Smooth muscle cell (in vitro differentiated cells): Measurements from ENCODE around the gene TFAP2D. TPM values are rescaled to one million over a fixed set of nuclear protein-coding genes. Genes with fewer than 3 reads are reported as not detected.

Experiments
- DNase-seq: peaks from one replicate; lab custom pipeline; 2025; ENCODE audit not compliant: unreplicated experiment; lab: John Stamatoyannopoulos, UW
- H2AFZ ChIP-seq: fragments of 200-600 bp; sonication (generic); 2 replicates; pipeline ENCODE4 v1.6.0; 2016; ENCODE audit warnings: antibody characterized with exemption, low read depth, mild to moderate bottlenecking
- H3F3A ChIP-seq: fragments of 200-600 bp; sonication (generic); 2 replicates; pipeline ENCODE4 v1.6.0; 2017; ENCODE audit warnings: antibody characterized with exemption, low read depth
- H3K27ac ChIP-seq: fragments of 200-600 bp; sonication (generic); 2 replicates; pipeline ENCODE4 v1.5.1; 2016; ENCODE audit warnings: low read depth, mild to moderate bottlenecking
- H3K27me3 ChIP-seq: fragments of 200-600 bp; sonication (generic); 2 replicates; pipeline ENCODE4 v1.6.1; 2016; ENCODE audit warnings: low read depth, mild to moderate bottlenecking
- H3K36me3 ChIP-seq: fragments of 200-600 bp; sonication (generic); 2 replicates; pipeline ENCODE4 v1.5.1; 2016; ENCODE audit warnings: low read depth
- H3K4me1 ChIP-seq: fragments of 200-600 bp; sonication (generic); 2 replicates; pipeline ENCODE4 v1.5.1; 2016; ENCODE audit warnings: low read depth
- H3K4me2 ChIP-seq: fragments of 200-600 bp; sonication (generic); 2 replicates; pipeline ENCODE4 v1.6.0; 2016; ENCODE audit warnings: mild to moderate bottlenecking
- H3K4me3 ChIP-seq: fragments of 200-600 bp; sonication (generic); 2 replicates; pipeline ENCODE4 v1.5.1; 2016; ENCODE audit warnings: mild to moderate bottlenecking
- H3K79me2 ChIP-seq: fragments of 200-600 bp; sonication (generic); 2 replicates; pipeline ENCODE4 v1.6.0; 2016; ENCODE audit warnings: low read depth, mild to moderate bottlenecking
- H3K9ac ChIP-seq: fragments of 200-600 bp; sonication (generic); 2 replicates; pipeline ENCODE4 v1.6.0; 2016; ENCODE audit warnings: low read depth
- H3K9me3 ChIP-seq: fragments of 200-600 bp; sonication (generic); replicated peaks from 2 replicates; pipeline ENCODE4 v1.5.1; 2016; ENCODE audit warnings: low read depth
- H4K20me1 ChIP-seq: fragments of 200-600 bp; sonication (generic); 2 replicates; pipeline ENCODE4 v1.6.0; 2016; ENCODE audit warnings: low read depth
- WGBS: methylation state at CpG from one replicate; pipeline ENCODE4 v1.1.7; 2016; ENCODE audit warnings: low lambda C conversion rate; 5-methylcytosine and 5-hydroxymethylcytosine counted together
- polyA plus RNA-seq: library from polyadenylated mRNA; unstranded; fragments of >200 nt; fragmentation: Nextera tagmentation; extraction: Ambion mirVana; gene quantifications from 2 replicates; pipeline ENCODE4 v1.2.1, GENCODE V29; 2016
- total RNA-seq: library from RNA; depleted of rRNA; stranded (reverse); fragments of >200 nt; gene quantifications from 2 replicates; pipeline ENCODE4 v1.2.3, GENCODE V29; 2014
- TF ChIP-seq, protein P1 (sequence below): fragments of 200-600 bp; sonication (generic); IDR thresholded peaks from 2 replicates; pipeline ENCODE4 v1.5.1; 2017; ENCODE audit warnings: borderline replicate concordance, mild to moderate bottlenecking, antibody characterized with exemption; ENCODE audit not compliant: insufficient read depth, poor library complexity, severe bottlenecking

TFAP2D gene
- total and polyA plus RNA-seq, 2 experiments from 2014 or later, result not detected

GRCh38 chr6:50716899-50717509 lies 3.7 kb downstream of the TFAP2D start:
- H3K27me3 ChIP-seq, result peaks cover 99% of the 10 kb centered on the region
- 10% methylated on average over 14 of the region's 14 CpGs for WGBS

DNA sequence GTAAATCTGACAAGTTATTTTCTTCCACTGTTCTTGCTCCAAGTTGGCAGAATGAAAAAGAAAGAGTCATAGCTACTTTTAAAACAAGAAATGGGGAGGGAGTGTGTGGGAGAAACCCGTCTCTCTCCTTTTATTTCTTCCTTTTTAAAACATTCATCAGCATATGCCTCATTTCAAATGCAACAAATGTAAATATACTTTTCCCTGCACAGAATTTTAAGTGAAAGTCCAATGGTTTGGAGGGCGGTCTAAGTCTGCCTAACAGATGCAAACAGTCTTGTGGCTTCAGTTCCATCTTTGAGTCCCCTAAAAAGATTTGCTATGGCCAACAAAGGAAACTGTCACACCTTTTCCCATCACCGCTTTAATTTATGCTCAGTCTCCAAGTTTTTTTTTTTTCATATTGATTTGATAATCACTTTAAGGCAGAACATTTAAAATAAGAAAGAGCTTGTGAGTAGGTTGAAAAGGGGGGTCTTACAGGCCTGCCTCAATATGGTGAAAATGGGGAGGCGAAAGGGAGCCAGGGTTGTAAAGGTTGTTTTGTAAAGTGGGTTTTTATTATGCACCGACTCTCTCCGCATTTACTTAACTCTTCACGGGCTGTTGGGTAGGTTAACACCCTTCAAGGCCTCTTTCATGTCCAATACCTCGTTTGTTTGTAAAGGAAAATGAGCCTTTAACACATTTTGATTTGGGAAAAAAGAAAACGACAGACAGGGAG lies 4.6 kb downstream of the TFAP2D start:
- no peak for DNase-seq
- no peaks in the 10 kb centered on the region for H3K4me1 ChIP-seq
- H4K20me1 ChIP-seq, result no peaks in the 10 kb centered on the region
- no peak overlapping the region for H3K4me3 ChIP-seq
- no peaks in the 10 kb centered on the region for H3K9me3 ChIP-seq
- H2AFZ ChIP-seq, result no peak overlapping the region
- H3K36me3 ChIP-seq, result no peaks in the 10 kb centered on the region
- no peak overlapping the region for H3K9ac ChIP-seq
- 5% methylated on average over 9 of the region's 9 CpGs for WGBS
- no peak overlapping the region for H3K27ac ChIP-seq
- no peaks in the 10 kb centered on the region for H3F3A ChIP-seq
- no peaks in the 10 kb centered on the region for H3K79me2 ChIP-seq
- H3K4me2 ChIP-seq, result no peak overlapping the region
- TF ChIP-seq, protein P1, sequence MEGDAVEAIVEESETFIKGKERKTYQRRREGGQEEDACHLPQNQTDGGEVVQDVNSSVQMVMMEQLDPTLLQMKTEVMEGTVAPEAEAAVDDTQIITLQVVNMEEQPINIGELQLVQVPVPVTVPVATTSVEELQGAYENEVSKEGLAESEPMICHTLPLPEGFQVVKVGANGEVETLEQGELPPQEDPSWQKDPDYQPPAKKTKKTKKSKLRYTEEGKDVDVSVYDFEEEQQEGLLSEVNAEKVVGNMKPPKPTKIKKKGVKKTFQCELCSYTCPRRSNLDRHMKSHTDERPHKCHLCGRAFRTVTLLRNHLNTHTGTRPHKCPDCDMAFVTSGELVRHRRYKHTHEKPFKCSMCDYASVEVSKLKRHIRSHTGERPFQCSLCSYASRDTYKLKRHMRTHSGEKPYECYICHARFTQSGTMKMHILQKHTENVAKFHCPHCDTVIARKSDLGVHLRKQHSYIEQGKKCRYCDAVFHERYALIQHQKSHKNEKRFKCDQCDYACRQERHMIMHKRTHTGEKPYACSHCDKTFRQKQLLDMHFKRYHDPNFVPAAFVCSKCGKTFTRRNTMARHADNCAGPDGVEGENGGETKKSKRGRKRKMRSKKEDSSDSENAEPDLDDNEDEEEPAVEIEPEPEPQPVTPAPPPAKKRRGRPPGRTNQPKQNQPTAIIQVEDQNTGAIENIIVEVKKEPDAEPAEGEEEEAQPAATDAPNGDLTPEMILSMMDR, result no peak
- H3K27me3 ChIP-seq, result peaks cover 99% of the 10 kb centered on the region

More at GRCh38 chr6:50716899-50717509, 3.7 kb downstream of the TFAP2D start:
- Histone ChIP-seq H2AFZ (no peak overlapping the region), H4K20me1 (no peaks in the 10 kb centered on the region), H3K4me3 (no peak overlapping the region), H3K79me2 (no peaks in the 10 kb centered on the region), H3K4me1 (no peaks in the 10 kb centered on the region), H3K4me2 (no peak overlapping the region), H3K36me3 (no peaks in the 10 kb centered on the region), H3K9ac (no peak overlapping the region), H3K27ac (no peak overlapping the region), H3K9me3 (no peaks in the 10 kb centered on the region), H3F3A (no peaks in the 10 kb centered on the region)
- no peak for DNase-seq
- TF ChIP-seq, protein P1, result no peak

DNA sequence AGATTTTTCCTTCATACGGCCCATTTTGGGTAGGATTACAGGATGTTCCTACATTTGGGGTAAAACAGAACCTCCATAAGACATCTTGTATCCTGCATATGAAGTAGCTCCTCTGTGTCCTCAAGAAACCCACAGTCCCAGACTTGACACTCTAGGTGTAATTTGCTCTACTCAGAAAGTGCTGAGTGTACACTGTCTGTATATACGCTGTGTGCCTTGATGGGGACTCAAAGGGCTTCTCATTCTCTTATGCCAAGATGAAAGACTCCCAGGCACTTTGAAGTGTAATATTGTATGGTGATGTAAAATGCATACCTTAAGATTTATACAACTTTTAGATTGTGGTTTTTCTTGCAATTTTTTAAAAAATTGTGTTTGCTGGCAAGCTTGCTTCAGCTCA lies 5.2 kb downstream of the TFAP2D start:
- no peak for DNase-seq
- no peaks in the 10 kb centered on the region for H4K20me1 ChIP-seq
- peaks cover 99% of the 10 kb centered on the region for H3K27me3 ChIP-seq
- no peaks in the 10 kb centered on the region for H3K9me3 ChIP-seq
- no peak overlapping the region for H3K27ac ChIP-seq
- H3K4me3 ChIP-seq, result no peak overlapping the region
- no peaks in the 10 kb centered on the region for H3K36me3 ChIP-seq
- no peaks in the 10 kb centered on the region for H3F3A ChIP-seq
- no peak overlapping the region for H3K4me2 ChIP-seq
- no peaks in the 10 kb centered on the region for H3K4me1 ChIP-seq
- WGBS, result 39% methylated on average over 2 of the region's 2 CpGs
- TF ChIP-seq, protein P1, result no peak
- H2AFZ ChIP-seq, result no peak overlapping the region
- H3K79me2 ChIP-seq, result no peaks in the 10 kb centered on the region
- H3K9ac ChIP-seq, result no peak overlapping the region
